GM21717 (cell line): Measurements from ENCODE around the gene ZFAND6.
A peak's percentile ranks its signal among the peaks of the same experiment; 100 is the strongest.
"Not testable (repeated sequence)": the region's sequence is repeated elsewhere in the genome, so short reads cannot be mapped to it uniquely, and the experiment has no call there.

Source experiments
- ATAC-seq: cut with Tn5 transposase; IDR thresholded peaks from one replicate; pipeline ENCODE4 v1.9.1; 2021; ENCODE audit warnings: mild to moderate bottlenecking, moderate library complexity; ENCODE audit not compliant: unreplicated experiment

Gene ZFAND6

DNA sequence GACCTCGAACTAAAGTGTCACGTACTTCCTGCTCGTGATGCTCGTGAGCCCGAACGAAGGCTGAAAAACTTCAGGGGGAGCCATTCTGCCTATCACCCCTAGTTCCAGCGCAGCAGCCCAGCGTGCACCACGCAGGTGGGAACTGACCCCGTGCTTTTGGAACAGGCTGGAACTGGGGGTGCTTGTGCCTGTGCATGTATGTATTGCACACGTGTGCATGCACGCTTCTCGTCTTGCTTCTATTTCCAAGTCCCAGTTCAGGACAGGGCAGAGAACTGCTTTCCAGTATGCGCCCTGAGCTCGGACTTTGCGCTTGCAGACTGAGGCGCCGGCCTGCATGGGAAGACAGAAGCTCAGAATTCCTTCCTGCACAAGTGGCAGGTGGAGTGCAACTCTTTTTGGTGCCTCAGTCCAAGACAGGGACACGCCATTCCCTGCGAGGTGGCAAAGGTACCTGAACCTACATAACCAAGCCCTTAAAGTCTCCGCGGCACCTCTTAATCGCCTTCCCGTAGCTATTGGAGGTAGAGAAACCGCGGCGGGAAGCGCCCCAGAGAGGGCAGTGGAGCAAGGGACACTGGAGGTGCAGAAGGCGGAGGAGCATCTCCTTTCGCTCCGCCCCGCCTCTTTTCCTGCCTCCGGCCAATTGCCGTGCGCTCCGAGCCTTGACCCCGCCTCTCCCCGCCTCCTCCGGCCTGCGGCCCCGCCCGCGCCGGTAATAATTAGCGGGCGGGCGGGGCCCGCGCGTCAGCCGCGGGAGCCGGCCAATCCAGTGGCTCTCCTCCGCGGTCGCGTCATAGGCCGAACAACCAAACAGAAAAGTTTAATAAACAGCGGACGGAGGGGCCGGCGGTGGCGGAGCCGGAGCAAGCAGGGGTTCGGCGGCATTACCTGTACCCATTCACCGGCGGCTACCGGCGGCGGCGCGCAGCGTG lies at the start of gene ZFAND6:
Gene ZFAND6 (plus strand): TSS at position 826 of the 935 bp plus-strand sequence. CDS start 60,669 bp downstream, outside the sequence.
- ATAC-seq: peak; percentile 76

DNA sequence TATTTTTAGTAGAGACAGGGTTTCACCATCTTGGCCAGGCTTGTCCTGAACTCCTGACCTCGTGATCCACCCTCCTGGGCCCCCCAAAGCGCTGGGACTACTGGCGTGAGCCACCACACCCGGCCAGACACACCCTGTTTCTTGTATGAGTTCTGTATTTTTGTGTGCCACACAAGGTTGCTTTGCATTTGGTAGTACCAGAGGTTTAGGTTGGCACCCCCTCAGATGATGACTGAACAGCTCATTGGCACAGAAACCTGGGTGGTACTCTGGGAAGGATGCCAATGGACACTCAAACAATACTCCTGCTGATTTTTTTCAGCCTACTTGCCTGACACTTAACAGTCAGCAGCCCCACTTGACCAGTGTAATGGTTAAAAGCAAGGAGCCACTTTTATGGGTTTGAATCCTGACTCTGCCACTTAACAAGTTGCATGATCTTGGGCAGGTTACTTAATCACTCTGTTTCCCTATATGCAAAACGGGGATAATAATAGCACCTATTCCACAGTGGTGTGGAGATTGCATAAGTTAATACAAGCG lies 49.3 kb upstream of the ZFAND6 start:
- no peak for ATAC-seq

DNA sequence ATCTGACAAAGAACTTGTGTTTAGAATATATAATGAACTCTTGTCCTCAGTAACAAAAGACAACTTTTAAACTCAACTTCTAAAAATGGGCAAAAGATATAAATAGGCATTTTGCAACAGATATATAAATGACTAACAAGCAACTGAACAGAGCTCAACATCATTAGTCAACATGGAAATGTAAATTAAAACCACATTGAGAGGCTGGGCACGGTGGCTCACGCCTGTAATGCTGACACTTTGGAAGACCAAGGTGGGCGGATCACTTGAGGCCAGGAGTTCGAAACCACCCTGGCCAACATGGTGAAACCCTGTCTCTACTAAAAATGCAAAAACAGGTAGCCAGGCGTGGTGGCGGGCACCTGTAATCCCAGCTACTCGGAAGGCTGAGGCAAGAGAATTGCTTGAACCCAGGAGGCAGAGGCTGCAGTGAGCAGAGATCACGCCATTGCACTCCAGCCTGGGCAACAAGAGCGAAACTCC lies 48.4 kb upstream of the ZFAND6 start:
- peak; percentile 39 for ATAC-seq

DNA sequence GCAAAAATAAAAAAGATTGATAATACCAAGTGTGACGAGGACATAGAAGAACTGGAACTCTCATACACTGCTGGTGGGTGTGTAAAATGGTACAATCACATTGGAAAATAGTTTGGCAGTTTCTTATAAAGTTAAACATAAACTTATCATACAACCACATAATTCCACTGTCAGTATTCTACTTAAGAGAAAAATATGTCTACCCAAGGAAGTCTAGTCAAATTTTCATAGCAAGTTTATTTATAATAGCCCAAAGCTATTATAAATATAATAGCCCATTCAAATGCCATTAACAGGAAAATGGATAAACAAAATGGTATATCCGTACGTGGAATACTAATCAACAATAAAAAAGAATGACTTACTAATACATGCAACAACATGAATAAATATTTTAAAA lies 47.9 kb upstream of the ZFAND6 start:
- no peak for ATAC-seq

DNA sequence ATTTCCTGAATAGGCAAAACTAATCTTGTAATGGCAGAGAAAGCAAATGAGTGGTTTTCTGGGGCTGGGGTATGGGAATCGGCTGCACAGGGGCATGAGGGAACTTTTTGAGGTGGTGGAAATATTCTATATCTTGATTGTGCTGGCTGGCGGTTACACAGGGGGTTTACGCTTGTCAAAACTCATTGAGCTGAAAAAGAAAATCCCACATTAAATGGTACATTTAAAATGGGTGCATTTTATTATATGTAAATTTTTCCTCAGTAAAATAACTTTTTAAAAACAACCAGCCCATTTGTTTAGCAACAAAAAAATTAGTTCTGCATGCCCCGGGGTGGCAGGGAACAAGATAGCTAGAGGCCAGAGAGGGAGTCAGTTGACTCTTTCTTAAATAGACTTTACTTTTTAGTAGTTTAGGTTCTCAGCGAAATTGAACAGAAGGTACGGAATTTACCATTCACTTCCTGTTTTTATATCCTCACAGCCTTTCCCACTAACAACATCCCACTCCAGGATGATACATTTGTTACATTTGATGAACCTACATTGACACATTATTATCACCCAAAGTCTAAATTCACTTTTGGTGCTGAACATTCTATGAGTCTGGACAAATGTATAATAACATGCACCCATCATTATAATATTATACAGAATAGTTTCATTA lies 47.3 kb upstream of the ZFAND6 start:
- no peak for ATAC-seq

DNA sequence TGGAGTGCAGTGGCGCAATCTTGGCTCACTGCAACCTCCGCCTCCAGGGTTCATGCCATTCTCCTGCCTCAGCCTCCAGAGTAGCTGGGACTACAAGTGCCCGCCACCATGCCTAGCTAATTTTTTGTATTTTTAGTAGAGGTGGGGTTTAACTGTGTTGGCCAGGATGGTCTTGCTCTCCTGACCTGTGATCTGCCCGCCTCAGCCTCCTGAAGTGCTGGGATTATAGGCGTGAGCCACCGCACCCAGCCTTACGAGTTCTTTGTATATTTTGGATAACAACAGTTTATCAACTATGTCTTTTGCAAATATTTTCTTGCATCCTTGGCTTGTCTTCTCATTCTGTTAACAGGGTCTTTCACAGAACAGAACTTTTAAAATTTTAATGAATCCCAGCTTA lies 45.3 kb upstream of the ZFAND6 start:
- not testable (repeated sequence) for ATAC-seq

DNA sequence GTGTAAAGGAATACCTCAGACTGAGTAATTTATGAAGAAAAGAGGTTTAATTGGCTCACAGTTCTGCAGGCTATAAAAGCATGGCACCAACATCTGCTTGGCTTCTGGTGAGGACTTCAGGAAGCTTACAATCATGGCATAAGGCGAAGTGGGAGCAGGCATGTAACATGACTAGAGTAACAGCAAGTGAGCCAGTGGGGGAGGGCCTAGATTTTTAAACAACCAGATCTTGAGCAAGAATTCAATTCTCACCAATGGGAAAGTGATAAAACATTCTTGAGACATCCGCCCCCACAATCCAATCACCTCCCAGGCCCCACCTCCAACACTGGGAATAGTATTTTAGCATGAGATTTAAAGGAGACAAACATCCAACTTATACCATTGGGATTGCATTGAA lies 44.3 kb upstream of the ZFAND6 start:
- no peak for ATAC-seq

DNA sequence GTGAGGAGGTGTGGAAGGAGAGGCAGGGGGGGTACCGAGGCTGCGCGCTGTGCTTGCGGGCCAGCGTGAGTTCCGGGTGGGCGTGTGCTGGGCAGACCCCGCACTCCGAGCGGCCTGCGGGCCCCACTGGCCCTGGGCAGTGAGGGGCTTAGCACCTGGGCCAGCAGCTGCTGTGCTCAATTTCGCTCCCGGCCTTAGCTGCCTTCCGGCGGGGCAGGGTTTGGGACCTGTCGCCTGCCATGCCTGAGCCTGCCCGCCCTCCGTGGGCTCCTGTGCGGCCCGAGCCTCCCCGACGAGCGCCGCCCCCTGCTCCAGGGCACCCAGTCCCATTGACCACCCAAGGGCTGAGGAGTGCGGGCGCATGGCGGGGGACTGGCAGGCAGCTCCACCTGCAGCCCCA lies 43.0 kb upstream of the ZFAND6 start:
- ATAC-seq: not testable (repeated sequence)

DNA sequence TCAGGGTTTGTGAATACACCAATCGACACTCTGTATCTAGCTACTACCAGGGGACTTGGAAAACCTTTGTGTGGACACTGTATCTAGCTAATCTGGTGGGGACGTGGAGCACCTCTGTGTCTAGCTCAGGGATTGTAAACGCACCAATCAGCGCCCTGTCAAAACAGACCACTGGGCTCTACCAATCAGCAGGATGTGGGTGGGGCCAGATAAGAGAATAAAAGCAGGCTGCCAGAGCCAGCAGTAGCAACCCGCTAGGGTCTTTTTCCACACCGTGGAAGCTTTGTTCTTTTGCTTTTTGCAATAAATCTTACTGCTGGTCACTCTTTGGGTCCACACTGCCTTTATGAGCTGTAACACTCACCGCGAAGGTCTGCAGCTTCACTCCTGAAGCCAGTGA lies 42.3 kb upstream of the ZFAND6 start:
- ATAC-seq: not testable (repeated sequence)

DNA sequence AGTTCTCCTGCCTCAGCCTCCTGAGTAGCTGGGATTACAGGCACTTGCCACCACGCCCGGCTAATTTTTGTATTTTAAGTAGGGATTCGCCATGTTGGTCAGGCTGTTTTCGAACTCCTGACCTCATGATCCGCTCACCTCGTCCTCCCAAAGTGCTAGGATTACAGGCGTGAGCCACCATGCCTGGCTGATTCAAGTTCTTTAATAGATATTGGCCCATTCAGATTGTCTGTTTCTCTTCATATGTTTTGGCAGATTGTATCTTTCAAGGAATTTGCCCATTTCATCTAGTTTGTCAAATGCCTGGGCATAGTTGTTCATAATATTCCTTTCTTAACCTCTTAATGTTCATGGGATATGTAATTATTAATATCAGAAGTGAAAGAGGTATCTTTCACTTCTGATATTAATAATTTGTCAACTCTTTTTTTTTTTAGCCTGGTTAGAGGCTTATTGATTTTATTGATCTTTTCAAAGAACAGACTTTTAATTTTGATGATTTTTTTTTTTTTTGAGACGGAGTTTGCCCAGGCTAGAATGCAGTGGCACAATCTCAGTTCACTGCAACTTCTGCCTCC lies 40.2 kb upstream of the ZFAND6 start:
- no peak for ATAC-seq

DNA sequence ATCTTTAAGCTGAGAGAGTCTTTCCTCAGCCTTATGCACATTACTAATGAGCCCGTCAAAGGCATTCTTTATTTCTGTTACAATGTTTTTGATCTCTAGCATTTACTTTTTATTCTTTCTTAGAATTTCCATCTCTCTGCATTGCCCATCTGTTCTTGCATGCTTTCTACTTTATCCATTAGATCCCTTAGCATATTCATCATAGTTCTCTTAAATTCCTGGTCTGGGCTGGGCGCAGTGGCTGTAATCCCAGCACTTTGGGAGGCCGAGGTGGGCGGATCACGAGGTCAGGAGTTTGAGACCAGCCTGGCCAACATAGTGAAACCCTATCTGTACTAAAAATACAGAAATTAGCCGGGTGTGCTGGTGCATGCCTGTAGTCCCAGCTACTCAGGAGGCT lies 39.3 kb upstream of the ZFAND6 start:
- not testable (repeated sequence) for ATAC-seq

DNA sequence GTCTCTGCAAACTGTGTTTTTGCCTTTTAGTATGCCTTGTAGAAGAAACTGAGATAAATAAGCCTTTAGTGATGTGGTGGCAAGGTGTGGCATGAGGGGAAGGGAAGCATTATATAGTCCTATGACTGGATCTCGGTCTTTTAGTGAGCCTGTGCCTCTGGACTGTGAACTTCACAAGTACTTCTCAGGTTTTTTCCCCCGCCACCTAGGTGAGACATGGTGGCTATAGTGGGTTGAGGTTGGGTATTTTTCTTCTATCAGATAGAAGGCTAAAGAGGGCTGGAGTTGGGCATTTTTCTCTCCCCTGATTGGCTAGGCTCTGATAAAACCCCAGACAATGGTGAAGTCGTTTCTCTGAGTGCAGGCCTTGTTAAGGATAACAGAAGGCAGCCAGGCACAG lies 38.7 kb upstream of the ZFAND6 start:
- no peak for ATAC-seq

DNA sequence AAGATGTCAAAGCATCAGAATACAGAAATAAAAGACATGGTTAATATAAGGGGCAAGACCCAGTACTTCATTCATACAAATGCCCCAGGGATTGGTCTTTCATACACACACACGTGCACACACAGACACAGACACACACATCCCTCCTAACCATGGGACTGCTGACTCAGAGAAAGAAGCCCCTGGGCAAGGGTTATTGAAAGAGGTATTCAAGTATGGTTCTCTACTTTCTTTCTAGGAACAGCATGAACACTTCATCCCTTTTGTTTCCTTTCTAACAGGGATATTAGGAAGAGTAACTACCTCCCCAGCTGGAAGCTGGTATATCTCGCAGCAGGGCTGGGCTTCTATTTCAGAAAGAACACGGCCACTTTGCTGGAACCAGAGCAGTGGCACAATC lies 33.2 kb upstream of the ZFAND6 start:
- ATAC-seq: no peak

DNA sequence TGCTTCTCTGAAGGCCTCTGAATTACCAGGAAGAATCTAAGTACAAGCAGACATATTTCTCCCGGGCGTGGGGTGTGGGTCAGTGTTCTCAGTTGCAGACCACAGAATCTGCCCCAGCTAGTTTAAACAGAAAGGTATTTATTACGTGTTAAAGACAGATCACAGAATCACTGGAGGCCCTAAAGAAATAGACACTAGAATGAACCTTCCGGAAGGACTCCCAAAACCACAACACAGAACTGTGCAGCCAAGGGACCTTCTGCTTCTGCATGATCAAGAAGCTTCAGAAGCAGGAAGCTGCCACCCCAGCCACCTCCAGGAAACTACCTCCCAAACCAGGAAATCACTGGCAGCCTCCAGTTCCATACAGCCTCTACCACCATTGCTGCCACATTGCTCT lies 32.7 kb upstream of the ZFAND6 start:
- no peak for ATAC-seq

DNA sequence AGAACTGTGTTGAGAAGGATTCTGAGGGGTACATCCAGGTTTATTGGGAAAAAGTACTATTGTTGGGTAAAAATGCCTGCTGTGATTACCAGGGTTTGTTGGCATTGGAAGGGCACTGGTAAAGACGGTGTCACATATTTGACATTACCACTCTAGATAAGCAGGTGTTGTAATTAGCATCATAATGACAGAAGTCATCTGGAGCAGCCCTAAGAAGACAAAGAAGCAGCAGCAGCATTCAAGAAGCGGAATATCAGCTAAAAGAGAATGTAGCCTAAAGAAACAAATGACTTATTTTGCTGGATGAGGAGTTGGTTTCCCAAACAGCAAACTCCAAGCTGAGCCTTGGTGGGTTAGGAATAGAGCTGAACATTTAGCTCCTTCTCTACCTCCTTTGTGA lies 30.5 kb upstream of the ZFAND6 start:
- no peak for ATAC-seq

DNA sequence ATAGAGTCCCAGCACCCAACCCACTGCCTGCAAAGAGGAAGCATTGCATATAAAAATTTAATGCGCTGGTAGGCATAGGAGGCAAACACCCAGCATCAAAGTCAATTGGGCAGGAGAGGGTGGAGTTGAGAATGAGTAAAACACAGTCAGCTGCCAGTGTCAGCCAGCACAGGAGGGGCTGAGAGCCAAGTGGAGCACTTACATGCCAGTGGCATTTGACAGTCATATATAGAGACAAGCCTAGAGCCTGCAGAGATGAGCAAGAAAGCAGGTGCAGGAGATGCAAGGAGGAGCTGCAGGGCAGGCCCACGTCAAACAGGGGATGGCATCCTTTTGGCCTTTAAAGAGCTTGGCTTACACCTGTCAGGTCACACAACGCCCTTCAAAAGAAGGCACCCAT lies 27.6 kb upstream of the ZFAND6 start:
- ATAC-seq: no peak

DNA sequence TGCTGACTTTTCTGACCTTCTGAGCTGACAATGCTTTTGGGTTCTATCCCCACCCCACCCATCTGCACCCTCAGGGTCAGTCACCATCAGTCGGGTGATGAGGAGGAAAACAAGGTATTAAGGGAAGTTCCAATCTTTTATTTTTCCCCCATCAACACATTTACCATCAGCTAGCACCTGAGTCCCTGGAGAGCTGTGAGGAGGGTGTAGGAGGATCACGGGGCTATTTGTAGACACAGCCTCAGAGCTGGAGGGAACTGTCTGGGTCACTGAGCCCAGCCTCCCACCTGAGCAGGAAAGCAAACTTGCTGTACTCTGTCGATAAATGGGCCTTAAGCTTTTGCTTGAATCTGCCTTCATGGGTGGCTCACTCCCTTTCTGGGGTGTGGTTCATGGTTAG lies 24.8 kb upstream of the ZFAND6 start:
- ATAC-seq: no peak

DNA sequence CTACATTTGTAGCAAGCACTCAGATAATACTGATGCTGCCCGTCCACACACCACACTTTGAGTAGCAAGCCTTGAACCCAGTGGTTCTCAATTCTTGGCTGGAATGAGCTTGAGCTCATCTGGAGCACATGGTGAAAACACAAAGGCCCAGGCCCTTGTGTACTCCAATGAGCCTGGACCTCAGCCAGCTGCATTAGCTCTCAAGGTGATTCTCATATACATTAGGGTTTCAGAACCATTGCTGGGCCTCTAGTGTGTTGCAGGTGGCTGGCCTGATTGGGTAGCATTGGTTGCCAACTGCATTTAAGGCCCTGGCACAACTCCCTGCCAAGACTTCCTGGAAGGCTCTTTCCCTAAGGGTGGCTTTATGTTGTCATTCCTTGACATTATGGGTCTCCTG lies 23.4 kb upstream of the ZFAND6 start:
- no peak for ATAC-seq

DNA sequence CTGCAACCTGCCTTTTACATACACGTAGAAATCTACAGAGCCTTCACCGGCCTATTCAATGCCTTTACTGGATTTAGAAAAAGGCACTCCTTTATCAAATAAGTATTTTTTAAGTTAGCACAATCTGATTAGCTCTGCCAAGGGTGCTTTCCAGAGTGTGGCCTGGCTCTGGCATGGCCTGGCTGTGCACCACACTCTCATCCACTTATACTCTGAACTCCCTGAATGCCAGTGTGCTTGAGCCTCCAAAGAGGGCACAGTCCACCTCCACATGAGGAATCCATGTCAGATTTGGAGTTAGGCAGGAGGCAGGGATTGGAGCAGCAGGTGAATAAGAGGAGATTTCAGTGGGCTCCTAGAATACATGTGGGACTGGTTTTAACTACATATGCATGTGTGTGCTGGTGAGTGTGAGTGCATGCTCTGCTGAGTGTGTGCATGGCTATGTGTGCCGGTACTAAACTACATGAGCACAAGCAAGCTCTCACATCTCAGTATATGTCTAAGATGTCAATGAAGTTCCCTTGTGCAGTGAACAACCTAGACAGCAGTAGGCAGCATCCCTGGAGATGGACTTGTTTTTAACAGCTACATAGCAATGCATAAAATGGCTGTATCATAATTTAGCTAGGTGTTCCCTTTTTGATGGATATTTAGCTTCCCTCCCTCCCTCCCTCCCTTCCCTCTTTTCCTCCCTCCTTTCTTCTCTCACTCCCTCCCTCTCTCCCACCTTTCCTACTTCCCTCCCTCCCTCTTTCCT lies 17.8 kb upstream of the ZFAND6 start:
- no peak for ATAC-seq

DNA sequence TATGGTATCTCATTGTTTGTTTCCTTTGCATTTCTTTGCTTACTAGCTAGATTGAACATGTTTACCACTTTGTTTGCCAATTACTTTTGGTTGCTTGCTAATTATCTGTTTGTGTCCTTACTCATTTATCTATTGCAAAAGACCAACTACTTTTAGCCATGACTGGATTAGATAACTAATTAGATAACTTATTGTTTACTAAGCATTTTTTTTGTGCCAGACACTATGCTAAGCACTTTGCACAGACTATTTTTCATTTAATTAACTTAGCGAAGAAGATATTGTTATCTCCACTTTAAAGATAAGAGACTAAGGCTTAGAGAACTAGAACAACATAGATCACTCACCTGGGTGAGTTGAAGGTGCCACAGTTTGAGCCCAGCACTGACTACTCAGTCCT lies 16.9 kb upstream of the ZFAND6 start:
- ATAC-seq: no peak

DNA sequence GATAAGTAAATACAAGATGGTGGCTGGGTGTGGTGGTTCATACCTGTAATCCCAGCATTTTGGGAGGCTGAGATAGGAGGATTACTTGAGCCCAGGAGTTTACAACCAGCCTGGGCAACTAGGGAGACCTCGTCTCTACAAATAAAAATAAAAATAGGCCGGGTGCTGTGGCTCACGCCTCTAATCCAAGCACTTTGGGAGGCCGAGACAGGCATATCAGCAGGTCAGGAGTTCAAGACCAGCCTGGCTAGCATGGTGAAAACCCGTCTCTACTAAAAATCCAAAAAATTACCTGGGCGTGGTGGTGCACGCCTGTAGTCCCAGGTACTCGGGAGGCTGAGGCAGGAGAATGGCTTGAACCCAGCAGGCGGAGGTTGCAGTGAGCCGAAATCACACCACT lies 14.3 kb upstream of the ZFAND6 start:
- not testable (repeated sequence) for ATAC-seq
